ENCODE measurements around the gene TCF20.

The TCF20 gene

DNA sequence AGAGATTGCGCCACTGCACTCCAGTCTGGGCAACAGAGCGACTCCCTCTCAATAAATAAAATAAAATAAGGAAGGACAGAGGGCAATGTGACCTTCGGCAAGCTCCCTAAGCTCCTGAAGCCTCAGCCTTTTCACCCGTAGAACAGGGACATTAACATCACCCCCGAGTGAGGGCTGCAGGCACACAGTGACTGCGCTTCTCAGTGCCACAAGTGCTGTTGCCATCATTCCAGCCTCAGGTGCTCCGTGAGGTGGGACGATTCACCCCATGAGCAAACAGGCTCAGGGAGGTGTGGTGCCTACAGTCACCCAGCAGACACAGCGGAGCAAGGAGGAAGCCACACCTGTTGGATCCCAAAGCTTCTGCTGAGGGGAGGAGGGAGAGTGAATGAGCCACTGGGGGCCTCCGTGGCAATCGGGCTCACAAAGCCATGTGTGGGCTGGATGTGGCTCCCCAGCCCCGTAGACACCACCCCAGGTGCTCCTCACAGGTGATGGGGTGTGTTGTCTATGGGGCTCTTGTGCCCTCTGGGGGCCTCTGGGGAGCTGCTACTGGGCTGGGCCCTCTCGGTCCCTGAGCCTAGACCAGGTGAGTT, 9.1 kb upstream of the TCF20 start:
- DNase-seq (ENCODE audit: low read depth in 2 of 2) = no peak
- H3K4me3 ChIP-seq (replicated peaks in 1 of 2; ENCODE audit: low read depth in 2 of 2, low read length in 2 of 2) = no peak overlapping the region
- TF ChIP-seq, protein P1, sequence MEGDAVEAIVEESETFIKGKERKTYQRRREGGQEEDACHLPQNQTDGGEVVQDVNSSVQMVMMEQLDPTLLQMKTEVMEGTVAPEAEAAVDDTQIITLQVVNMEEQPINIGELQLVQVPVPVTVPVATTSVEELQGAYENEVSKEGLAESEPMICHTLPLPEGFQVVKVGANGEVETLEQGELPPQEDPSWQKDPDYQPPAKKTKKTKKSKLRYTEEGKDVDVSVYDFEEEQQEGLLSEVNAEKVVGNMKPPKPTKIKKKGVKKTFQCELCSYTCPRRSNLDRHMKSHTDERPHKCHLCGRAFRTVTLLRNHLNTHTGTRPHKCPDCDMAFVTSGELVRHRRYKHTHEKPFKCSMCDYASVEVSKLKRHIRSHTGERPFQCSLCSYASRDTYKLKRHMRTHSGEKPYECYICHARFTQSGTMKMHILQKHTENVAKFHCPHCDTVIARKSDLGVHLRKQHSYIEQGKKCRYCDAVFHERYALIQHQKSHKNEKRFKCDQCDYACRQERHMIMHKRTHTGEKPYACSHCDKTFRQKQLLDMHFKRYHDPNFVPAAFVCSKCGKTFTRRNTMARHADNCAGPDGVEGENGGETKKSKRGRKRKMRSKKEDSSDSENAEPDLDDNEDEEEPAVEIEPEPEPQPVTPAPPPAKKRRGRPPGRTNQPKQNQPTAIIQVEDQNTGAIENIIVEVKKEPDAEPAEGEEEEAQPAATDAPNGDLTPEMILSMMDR (IDR thresholded peaks at IDR 0.05; ENCODE audit: low read depth, low read length) = no peak

- H3K4me3 ChIP-seq (replicated peaks in 1 of 2; ENCODE audit: low read depth in 2 of 2, low read length in 2 of 2) = no peak overlapping the region
- TF ChIP-seq, protein P1 (IDR thresholded peaks at IDR 0.05; ENCODE audit: low read depth, low read length) = peak; percentile 2
- DNase-seq (ENCODE audit: low read depth in 2 of 2) = peak; percentile 11 to 13
These were observed 7.7 kb upstream of the TCF20 start for GRCh38 chr22:42277988-42278776.

GRCh38 chr22:42277232-42277753, 6.8 kb upstream of the TCF20 start:
- DNase-seq (ENCODE audit: low read depth in 2 of 2) = no peak
- H3K4me3 ChIP-seq (replicated peaks in 1 of 2; ENCODE audit: low read depth in 2 of 2, low read length in 2 of 2) = no peak overlapping the region
- TF ChIP-seq, protein P1 (IDR thresholded peaks at IDR 0.05; ENCODE audit: low read depth, low read length) = no peak

GRCh38 chr22:42275970-42276369, 5.5 kb upstream of the TCF20 start:
- TF ChIP-seq, protein P1 (IDR thresholded peaks at IDR 0.05; ENCODE audit: low read depth, low read length) = no peak
- DNase-seq (ENCODE audit: low read depth in 2 of 2) = no peak
- no peak overlapping the region for H3K4me3 ChIP-seq (replicated peaks in 1 of 2; ENCODE audit: low read depth in 2 of 2, low read length in 2 of 2)

DNA sequence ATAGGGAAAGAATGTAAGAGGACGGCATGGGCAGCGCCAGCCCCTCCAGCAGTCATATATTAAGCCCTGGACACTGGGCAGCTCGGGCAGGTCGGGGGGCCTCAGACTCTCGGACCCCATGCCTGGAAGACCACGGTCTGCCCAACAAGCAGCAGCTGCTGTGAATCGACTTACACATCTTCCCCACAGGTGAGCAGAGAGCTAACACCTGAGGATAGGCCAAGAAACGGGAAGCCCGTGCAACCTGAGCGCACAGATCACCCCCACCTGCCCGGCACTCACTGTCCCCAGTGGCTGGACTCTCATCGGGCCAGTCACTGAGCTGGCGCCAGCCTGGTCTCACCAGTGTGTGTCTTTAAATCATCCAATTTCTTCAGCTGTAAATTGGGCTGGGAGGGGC, 4.7 kb upstream of the TCF20 start:
- TF ChIP-seq, protein P1 (IDR thresholded peaks at IDR 0.05; ENCODE audit: low read depth, low read length) = no peak

DNA sequence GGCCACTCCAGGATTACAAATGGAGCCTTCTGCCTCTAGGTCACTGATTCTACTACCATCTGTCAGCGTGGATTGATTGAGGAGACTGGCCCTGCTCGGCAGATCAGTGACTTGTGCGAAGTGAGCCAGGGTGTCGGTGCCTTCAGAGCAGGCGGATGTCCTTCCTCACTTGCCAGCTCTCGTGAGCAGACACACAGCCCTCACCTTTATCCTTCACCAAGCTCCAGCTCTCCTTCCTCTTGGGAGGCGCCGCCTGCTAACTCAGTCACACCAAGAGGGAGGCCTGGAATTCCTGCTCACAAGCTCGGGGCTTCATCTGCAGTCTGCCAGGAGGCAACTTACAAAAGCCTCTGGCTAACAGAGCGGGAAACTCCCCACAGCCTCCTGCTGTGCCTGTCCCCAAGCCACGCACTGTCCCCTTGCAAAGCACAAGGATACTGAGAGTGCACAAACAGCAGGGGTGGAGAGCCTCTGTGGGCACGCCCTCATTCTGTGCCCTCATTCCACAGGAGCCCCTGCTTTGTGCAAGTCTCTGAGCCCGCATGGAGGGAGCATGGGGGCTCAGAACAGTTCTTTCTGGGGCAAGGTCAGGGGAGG, 3.5 kb upstream of the TCF20 start:
- no peak overlapping the region for H3K4me3 ChIP-seq (replicated peaks in 1 of 2; ENCODE audit: low read depth in 2 of 2, low read length in 2 of 2)
- TF ChIP-seq, protein P1 (IDR thresholded peaks at IDR 0.05; ENCODE audit: low read depth, low read length) = no peak
- DNase-seq (ENCODE audit: low read depth in 2 of 2) = no peak

More for the DNA sequence above, 4.7 kb upstream of the TCF20 start:
- no peak for DNase-seq (ENCODE audit: low read depth in 2 of 2)
- H3K4me3 ChIP-seq (replicated peaks in 1 of 2; ENCODE audit: low read depth in 2 of 2, low read length in 2 of 2) = no peak overlapping the region
